C4-2B (cell line): Measurements from ENCODE around the gene CD81.

ENCODE experiments used
- ZFX ChIP-seq: fragments of 450-650 bp; IDR thresholded peaks from 2 replicates; pipeline ENCODE4 v1.6.1; 2017
- TF ChIP-seq, protein P1 (sequence below): fragments of 450-650 bp; conservative IDR thresholded peaks from 2 replicates; pipeline ENCODE4 v1.5.1; 2017; ENCODE audit warnings: mild to moderate bottlenecking

DNA sequence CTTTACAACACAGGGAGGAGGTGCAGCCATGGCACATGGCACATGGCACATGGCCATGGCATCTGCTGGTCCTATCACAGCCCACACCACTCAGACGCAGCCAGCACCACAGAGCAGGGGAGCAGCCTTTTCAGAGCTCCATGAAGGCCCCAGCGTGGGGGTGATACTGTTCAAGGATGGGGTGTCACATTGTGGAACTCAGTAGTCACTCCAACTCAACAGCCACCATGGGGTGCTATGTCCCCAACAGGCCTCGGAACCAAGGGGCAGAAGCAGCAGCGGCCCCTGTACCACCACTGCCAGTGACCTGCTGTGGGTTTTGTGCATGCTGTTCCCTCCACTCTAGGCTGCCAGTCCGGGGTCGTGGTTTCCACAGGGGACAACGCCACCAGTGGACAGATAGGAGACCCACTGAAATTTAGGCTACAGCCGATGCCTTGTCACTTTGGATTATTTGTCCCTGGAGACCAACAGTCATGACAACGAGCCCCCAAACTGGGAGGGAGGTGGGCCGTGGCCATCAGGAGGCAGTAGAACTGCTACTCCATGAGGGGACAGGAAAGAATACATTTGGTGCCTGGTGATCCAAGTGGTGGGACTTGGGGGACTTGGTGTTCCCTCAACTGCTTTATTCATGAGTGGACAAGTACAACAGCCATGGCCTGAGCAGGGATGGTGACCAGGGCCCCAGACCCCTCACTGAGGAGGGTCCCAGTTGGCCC lies 30.4 kb upstream of the CD81 start:
- TF ChIP-seq, protein P1, sequence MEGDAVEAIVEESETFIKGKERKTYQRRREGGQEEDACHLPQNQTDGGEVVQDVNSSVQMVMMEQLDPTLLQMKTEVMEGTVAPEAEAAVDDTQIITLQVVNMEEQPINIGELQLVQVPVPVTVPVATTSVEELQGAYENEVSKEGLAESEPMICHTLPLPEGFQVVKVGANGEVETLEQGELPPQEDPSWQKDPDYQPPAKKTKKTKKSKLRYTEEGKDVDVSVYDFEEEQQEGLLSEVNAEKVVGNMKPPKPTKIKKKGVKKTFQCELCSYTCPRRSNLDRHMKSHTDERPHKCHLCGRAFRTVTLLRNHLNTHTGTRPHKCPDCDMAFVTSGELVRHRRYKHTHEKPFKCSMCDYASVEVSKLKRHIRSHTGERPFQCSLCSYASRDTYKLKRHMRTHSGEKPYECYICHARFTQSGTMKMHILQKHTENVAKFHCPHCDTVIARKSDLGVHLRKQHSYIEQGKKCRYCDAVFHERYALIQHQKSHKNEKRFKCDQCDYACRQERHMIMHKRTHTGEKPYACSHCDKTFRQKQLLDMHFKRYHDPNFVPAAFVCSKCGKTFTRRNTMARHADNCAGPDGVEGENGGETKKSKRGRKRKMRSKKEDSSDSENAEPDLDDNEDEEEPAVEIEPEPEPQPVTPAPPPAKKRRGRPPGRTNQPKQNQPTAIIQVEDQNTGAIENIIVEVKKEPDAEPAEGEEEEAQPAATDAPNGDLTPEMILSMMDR = no peak
- TF ChIP-seq ZFX = no peak
